Activated T-helper 17 cell treated with anti-CD3 and anti-CD28 coated beads, Interleukin-2, amount 50 U/mL, for 72 hours (primary cell): ENCODE measurements around the gene GINS2. TPM values are rescaled to one million over a fixed set of nuclear protein-coding genes. Genes with fewer than 3 reads are reported as not detected.

Experiments used
- ATAC-seq: fragments of 150-1000 bp; cut with Tn5 transposase; replicated peaks from 2 replicates; pipeline ENCODE4 v1.10.0; 2021; ENCODE audit warnings: mild to moderate bottlenecking, moderate library complexity
- H3K27ac Mint-ChIP-seq: one replicate; pipeline ENCODE4 v1.8.0; 2022; ENCODE audit warnings: mixed read lengths
- H3K27me3 Mint-ChIP-seq: one replicate; pipeline ENCODE4 v1.8.0; 2022; ENCODE audit warnings: mixed read lengths
- H3K36me3 Mint-ChIP-seq: one replicate; pipeline ENCODE4 v1.8.0; 2022; ENCODE audit warnings: low read depth, mild to moderate bottlenecking, mixed read lengths
- H3K4me1 Mint-ChIP-seq: one replicate; pipeline ENCODE4 v1.8.0; 2022; ENCODE audit warnings: mixed read lengths
- H3K4me3 Mint-ChIP-seq: one replicate; pipeline ENCODE4 v1.8.0; 2022; ENCODE audit warnings: mild to moderate bottlenecking, mixed read lengths
- H3K9me3 Mint-ChIP-seq: one replicate; pipeline ENCODE4 v1.8.0; 2022; ENCODE audit warnings: mixed read lengths
- total RNA-seq, 2 donors: library from RNA; stranded (reverse); gene quantifications; one replicate each; pipeline ENCODE4 v1.2.3, GENCODE V29; 2022

The GINS2 gene
- total RNA-seq, 2 donors from 2014 or later = 39.1 to 64.2 TPM

DNA sequence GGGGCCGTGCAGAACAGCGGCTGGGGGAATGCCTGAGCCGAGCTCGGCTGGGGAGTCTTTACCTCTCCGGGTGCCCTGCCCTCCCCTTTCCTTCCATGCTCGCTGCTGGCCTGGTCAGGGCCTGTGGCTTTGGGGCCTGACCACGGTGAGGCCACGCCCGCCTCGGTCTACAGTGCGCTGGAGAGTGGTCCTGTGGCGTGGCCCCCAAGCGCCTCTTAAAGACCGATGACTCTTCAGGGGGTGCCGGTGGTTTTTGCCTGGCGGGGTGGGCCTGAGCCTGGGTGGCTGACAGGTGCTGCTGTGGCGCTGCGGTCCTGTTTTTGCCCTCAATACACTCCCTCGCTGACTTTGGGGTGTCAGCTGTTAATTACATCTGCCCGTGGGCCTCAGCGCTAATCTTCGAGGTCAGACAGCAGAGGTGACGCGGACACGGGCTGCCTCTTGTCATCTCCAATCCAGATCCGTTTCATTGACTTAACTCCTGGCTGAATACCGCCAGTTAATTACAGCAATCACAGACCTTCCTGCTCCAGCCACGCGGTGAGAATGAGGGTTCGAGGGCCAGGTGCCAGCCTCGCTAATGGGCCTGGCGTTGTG, 45.9 kb downstream of the GINS2 start:
- Mint-ChIP-seq H3K36me3 (no peaks in the 10 kb centered on the region), H3K4me3 (no peak overlapping the region), H3K4me1 (no peaks in the 10 kb centered on the region), H3K27me3 (no peaks in the 10 kb centered on the region), H3K9me3 (no peaks in the 10 kb centered on the region), H3K27ac (no peak overlapping the region)
- no peak for ATAC-seq

DNA sequence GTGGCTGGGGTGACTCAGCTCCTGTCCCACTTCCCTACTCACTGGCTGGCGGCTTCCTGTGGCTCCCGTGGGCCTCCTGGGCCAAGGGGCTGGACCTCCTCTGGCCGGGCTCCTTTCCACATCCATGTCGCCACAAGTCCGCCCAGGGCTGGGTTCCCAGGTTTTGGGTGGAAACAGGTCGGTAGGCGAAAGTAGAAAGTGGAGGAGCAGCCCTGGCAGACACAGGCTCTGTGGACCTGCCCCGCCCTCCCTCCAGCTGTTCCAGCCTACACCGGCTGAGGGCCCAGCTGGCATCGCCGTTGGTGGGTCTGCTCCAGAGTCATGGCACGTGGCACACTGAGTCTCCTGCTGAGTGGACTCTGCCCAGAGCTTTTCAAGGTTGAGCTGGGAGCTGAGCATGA, 47.0 kb downstream of the GINS2 start:
- Mint-ChIP-seq H3K27me3 (no peaks in the 10 kb centered on the region), H3K27ac (no peak overlapping the region), H3K36me3 (no peaks in the 10 kb centered on the region), H3K9me3 (no peaks in the 10 kb centered on the region), H3K4me1 (no peaks in the 10 kb centered on the region), H3K4me3 (no peak overlapping the region)
- no peak for ATAC-seq

DNA sequence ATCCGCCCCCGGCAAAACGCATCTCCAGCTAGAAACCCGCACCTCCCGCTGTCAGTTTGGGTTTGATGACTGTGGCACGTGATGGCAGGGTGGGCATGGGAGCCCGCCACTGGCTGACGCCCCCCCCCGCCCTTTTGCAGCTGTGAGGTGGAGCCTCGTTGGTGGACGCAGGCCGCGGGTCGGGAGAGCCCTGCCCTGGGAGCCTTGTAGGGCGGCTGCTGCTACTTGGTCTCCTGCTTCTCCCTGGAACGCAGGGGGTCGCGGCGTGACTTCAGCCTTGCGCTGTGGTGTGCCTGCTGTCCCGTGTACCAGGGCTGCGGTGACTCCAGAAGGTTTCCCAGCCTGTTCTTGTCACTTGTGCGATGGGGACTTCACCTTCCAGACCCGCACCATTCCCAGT, 47.4 kb downstream of the GINS2 start:
- H3K36me3 Mint-ChIP-seq = no peaks in the 10 kb centered on the region
- H3K27me3 Mint-ChIP-seq = no peaks in the 10 kb centered on the region
- no peaks in the 10 kb centered on the region for H3K4me1 Mint-ChIP-seq
- no peak for ATAC-seq
- H3K9me3 Mint-ChIP-seq = no peaks in the 10 kb centered on the region
- H3K27ac Mint-ChIP-seq = no peak overlapping the region
- no peak overlapping the region for H3K4me3 Mint-ChIP-seq

DNA sequence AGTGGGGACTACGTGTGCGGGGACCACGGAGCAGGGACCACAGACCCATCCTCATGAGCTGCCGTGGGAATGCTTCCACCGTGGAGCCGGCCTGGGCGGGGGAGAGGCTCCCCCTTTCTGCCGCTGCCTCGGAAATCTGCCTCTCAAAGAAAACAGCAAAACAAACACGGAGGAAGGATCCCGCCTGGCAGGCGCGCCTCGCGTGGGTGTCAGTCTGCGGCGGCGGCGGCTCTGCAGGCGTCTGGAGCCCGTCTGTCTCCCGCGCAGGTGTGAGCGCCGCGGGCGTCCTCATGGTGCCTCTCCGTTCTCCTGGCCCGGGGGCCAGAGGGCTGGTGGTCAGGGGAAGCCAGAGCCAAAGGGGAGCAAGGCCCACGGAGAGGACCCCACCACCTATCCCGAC, 48.2 kb downstream of the GINS2 start:
- H3K9me3 Mint-ChIP-seq = no peaks in the 10 kb centered on the region
- no peaks in the 10 kb centered on the region for H3K27me3 Mint-ChIP-seq
- H3K36me3 Mint-ChIP-seq = no peaks in the 10 kb centered on the region
- H3K4me1 Mint-ChIP-seq = no peaks in the 10 kb centered on the region
- H3K4me3 Mint-ChIP-seq = no peak overlapping the region
- ATAC-seq = no peak
- no peak overlapping the region for H3K27ac Mint-ChIP-seq

DNA sequence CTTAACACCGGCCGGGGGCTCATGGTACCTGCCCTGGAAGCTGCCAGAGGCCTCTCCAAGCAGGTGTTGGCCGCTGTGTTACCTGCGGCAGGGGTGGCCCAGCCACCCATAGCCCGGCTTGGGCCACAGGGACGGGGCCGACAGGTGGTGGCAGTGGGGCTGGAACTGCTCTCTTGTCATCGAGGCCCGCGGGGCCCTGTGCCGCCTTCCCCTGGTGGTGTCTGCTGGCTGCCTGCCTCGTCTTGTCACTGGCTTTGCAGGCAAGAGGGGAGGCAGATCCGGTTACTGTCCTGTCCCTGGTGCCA, 48.5 kb downstream of the GINS2 start:
- no peak for ATAC-seq

DNA sequence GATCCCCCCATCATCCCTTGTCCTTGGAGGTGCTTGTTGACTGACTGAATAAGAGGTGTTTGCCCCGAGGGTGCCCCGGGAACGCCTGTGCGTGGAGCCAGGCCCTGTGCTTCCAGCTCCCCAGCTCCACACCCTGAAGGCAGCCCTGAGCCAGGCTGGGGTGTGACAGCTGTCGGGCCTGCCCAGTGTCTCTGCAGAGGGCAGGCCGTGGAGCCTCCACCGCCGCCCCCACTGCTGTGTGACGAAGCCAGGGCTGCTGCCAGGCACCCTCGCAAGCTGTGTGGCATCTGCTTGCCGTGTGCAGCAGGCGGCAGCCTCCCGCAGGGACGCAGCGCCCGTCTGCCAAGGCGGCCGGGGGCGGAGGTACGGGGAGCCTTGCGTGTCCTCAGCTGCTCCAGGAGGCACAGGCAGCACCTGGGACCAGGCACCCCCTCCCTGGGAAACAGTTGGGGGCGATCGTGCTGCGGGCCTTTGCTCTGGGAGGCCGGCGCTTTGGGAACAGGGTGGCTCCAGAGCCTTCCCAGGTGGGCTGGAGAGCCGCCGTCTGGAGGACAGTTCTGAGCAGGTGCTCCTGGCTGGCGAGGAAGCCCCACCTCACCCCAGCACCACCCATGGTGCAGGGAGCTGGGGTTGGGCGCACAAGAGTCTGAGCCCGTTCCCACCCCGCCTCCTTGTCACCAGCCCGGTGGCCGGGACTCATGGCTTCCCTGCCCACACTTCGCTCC, 49.1 kb downstream of the GINS2 start:
- H3K36me3 Mint-ChIP-seq = no peaks in the 10 kb centered on the region
- no peak for ATAC-seq
- no peaks in the 10 kb centered on the region for H3K4me1 Mint-ChIP-seq
- no peak overlapping the region for H3K27ac Mint-ChIP-seq
- H3K4me3 Mint-ChIP-seq = no peak overlapping the region
- no peaks in the 10 kb centered on the region for H3K9me3 Mint-ChIP-seq
- H3K27me3 Mint-ChIP-seq = no peaks in the 10 kb centered on the region

More for the DNA sequence above, 48.5 kb downstream of the GINS2 start:
- no peaks in the 10 kb centered on the region for H3K9me3 Mint-ChIP-seq
- no peaks in the 10 kb centered on the region for H3K36me3 Mint-ChIP-seq
- no peaks in the 10 kb centered on the region for H3K27me3 Mint-ChIP-seq
- no peak overlapping the region for H3K4me3 Mint-ChIP-seq
- H3K27ac Mint-ChIP-seq = no peak overlapping the region
- no peaks in the 10 kb centered on the region for H3K4me1 Mint-ChIP-seq

DNA sequence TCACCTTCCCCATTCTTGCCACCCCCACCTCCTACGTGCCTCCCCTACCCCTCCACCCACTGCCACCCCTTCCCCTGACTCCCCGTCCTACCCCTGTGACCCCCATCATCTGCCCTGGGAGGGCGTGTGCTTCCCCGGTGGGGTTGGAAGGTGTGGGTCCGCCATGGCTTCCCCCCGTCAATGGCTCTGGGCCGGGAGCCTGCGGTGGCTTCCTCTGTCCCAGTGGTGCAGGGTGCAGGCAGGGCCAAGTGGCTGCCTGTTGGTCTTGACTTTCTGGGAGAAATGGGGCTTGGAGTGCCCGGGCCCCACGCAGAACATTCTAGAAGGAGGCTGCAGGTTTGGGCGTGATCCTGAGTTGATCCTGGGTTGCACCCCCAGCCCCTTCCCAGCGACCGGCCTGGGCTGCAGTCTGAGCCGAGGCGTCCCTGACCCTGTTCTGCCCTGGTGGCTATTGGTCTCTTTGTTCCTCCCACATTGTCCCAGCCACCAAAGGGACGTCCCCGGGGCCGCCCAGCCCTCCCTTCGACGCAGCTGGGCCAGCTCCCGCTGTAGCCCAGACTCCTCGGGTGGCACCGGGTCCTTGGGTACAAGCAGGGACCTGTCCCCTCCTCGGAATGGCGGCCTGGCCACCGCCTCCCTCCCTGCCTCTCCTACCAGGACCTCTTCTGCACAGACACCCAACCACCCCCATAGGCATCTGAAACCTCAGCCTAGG, 49.9 kb downstream of the GINS2 start:
- Mint-ChIP-seq H3K27ac (no peak overlapping the region), H3K4me1 (no peaks in the 10 kb centered on the region), H3K36me3 (no peaks in the 10 kb centered on the region)

DNA sequence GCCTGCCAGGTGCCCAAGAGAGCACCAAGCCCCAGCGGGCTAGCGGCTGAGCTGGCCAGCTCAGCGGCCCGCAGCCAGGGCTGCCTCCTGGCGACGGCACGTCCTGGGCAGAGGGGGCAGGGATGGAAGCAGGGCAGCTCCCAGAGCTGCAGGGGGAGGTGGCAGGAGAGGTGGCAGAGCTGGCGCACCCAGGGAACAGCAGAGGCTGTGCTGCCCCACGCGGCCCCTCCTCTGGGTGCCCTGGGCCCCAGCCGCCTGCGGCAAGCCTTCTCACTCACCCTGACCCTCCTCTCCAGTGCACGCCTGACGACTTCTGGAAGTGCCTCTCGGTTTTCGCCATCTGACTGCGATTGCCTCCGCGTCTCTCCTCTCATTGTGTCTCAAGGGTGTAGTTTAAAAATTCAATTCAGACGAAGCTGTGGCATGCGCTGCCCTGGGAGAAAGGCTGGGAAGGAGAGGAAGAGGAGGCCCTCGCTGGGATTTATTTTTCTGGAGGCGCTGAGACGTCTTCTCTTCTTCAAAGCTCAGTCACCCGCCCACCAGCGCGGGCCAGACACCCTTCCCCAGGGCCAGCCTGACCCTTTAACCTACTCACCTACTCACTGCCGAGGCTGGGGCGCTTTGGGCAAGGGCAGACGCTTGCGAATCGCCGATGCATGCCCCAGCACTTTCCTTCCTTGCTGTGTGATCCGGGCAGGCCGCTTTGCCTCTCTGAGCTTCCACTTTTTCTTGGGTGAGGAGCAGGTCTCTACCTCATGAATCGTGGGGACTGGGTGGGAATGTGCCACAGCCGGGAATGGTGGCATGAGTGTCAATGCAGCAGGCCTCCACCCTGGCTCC, 50.7 kb downstream of the GINS2 start:
- no peak for ATAC-seq
- H3K27me3 Mint-ChIP-seq = no peaks in the 10 kb centered on the region
- H3K9me3 Mint-ChIP-seq = no peaks in the 10 kb centered on the region
- no peaks in the 10 kb centered on the region for H3K36me3 Mint-ChIP-seq
- no peaks in the 10 kb centered on the region for H3K4me1 Mint-ChIP-seq
- no peak overlapping the region for H3K4me3 Mint-ChIP-seq
- H3K27ac Mint-ChIP-seq = no peak overlapping the region

More for the DNA sequence above, 49.9 kb downstream of the GINS2 start:
- Mint-ChIP-seq H3K9me3 (no peaks in the 10 kb centered on the region), H3K27me3 (no peaks in the 10 kb centered on the region), H3K4me3 (no peak overlapping the region)
- no peak for ATAC-seq

DNA sequence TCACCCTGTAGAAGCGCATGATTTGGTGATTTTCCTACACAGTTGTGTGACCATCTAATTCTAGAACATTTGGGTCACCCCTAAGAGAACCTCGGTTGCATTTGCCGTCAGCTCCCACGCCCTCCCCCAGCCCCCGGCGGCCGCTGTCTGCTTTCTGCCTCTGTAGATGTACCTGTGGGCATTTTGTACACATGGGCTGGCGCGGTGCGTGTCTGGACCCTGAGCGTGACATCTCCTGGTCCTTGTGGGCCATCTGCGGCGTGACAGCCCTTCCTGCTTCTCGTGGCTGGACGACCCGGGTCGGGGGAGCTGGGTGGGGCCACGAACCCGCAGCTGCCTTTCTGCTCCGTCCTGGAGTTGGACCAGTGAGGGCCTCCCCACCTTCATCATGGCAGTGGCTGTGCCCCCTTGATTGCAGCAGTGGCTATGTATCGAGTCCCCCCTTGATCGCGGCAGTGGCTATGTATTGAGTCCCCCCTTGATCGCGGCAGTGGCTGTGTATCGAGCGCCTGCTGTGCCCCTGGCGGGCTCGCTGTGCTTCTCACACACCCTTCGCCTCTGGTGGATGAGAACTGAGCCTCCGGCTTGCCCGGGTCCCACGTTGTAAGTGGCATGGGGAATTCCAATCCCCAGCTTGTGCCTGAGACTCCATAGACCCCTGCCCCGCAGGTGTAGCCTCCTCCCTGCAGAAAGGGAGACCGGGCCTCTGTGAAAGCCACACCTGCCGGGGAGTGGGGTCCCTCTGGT, 51.5 kb downstream of the GINS2 start:
- Mint-ChIP-seq H3K36me3 (no peaks in the 10 kb centered on the region), H3K4me3 (no peak overlapping the region), H3K9me3 (no peaks in the 10 kb centered on the region), H3K27me3 (no peaks in the 10 kb centered on the region), H3K4me1 (no peaks in the 10 kb centered on the region), H3K27ac (no peak overlapping the region)
- no peak for ATAC-seq

DNA sequence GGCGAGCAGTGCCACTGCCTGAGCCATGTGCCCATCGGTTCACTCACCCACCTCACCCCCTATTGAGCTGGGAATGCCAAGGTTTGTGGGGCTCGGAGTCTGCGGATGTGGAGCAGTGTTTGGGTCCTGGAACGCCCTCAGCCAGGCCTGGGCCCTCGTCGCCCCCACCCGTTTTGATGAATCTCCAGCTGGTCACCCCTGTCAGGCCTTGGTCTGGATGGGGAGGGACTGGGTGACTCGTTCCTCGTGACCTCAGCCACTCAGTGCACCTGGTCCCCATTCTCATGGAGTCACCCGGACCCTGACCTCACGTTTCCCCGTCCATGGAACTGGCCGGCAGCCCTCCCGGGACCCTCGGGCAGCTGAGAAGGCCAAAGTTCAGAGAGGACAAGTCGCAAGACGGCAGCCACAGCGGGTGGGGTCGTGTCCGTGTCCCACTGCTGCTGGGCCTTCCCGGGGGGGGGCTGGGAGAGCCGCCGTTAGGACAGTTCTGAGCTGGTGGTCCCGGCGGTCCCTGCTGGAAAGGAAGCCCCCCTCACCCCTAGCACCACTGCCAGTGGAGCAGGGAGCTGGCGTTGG, 52.4 kb downstream of the GINS2 start:
- no peaks in the 10 kb centered on the region for H3K4me1 Mint-ChIP-seq
- no peak overlapping the region for H3K4me3 Mint-ChIP-seq
- H3K27me3 Mint-ChIP-seq = no peaks in the 10 kb centered on the region
- H3K9me3 Mint-ChIP-seq = no peaks in the 10 kb centered on the region
- no peaks in the 10 kb centered on the region for H3K36me3 Mint-ChIP-seq
- H3K27ac Mint-ChIP-seq = no peak overlapping the region
- ATAC-seq = no peak

DNA sequence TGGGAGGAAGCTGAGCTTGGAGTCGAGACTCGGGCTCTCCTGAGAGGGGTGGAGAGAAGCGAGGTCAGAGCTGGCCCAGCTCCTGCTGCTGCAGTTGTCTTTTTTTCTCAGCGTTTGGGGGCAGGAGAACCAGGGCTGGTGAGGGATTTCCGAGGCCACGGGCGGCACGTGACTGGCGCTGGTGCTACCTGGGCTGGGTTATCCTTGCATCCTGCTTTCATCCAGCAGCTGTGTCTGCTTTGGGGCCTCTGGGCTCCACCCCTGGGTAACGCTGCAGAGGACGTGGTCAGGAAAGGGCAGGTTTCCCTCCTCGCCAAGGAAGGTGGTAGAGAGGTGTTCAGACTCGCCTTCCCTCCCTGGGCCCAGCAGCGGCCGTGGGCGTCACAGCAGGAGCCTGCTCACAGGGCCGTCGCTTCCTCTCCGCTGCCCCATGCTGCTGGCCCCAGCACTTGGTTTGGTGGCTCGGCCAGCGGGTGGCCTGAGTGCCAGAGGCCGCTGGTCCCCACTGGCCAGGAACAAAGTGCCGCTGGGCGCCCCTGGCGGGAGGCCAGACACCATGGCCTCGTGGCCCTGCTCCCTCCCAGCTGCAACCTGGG, 53.1 kb downstream of the GINS2 start:
- Mint-ChIP-seq H3K9me3 (no peaks in the 10 kb centered on the region), H3K27ac (no peak overlapping the region), H3K4me3 (no peak overlapping the region), H3K36me3 (no peaks in the 10 kb centered on the region), H3K4me1 (no peaks in the 10 kb centered on the region), H3K27me3 (no peaks in the 10 kb centered on the region)
- ATAC-seq = no peak

DNA sequence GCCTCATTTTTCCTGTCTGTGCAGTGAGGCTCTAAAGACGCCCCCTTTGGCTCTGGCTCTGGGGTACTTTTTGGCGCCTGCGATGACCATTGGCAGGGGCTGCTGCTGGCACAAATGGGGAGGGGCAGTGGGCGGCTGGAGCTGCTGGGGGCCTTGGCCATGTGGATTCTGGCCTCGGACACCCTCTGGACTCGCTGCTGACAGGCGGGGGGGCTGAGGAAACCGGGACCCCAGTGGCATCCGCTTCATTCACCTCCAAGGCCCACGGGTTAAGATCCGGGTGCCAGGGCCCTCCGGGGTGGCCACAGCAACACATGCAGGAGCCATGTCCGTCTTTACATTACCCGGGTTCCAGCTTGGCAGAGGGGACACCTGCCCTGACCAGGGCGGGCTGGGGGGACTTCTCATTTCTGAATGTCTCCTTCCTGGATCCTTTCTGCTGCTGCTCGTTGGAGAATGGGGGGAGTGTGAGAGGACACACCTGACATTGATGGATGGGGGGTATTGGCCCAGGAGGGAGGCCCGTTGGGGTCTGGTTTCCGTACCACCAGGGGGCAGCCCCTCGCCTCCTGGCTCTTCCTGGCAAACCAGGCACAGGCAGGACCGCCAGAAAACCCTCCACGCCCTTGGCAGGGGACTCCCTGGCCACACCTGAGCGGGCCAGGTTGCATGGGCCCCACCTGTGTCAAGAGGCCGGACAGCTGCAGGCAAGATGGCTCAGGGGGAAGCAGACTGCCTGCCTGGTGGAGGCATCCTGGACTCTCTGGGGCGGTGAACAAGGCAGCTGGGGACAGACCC, 53.8 kb downstream of the GINS2 start:
- H3K9me3 Mint-ChIP-seq = no peaks in the 10 kb centered on the region
- no peak for ATAC-seq
- H3K4me1 Mint-ChIP-seq = no peaks in the 10 kb centered on the region
- H3K36me3 Mint-ChIP-seq = no peaks in the 10 kb centered on the region
- no peak overlapping the region for H3K4me3 Mint-ChIP-seq
- no peak overlapping the region for H3K27ac Mint-ChIP-seq
- H3K27me3 Mint-ChIP-seq = no peaks in the 10 kb centered on the region

DNA sequence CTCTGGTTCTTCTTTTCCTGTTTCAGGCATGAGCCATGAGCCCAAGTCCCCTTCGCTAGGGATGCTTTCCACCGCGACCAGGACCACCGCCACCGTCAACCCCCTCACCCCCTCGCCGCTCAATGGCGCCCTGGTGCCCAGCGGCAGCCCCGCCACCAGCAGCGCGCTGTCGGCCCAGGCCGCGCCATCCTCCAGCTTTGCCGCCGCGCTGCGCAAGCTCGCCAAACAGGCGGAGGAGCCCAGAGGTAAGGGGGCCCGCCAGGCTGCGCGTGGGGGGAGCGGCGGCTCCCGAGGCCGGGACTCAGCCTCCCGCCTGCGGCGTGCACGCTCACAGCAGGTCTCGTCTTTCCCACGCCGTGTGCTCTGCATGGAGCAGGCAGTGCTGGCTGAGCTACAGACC, 54.9 kb downstream of the GINS2 start:
- no peak overlapping the region for H3K27ac Mint-ChIP-seq
- ATAC-seq = no peak
- no peak overlapping the region for H3K4me3 Mint-ChIP-seq
- H3K36me3 Mint-ChIP-seq = no peaks in the 10 kb centered on the region
- H3K9me3 Mint-ChIP-seq = no peaks in the 10 kb centered on the region
- no peaks in the 10 kb centered on the region for H3K27me3 Mint-ChIP-seq
- peaks cover under 1% of the 10 kb centered on the region for H3K4me1 Mint-ChIP-seq
